Measurements from ENCODE around the gene INSYN1.

DNA sequence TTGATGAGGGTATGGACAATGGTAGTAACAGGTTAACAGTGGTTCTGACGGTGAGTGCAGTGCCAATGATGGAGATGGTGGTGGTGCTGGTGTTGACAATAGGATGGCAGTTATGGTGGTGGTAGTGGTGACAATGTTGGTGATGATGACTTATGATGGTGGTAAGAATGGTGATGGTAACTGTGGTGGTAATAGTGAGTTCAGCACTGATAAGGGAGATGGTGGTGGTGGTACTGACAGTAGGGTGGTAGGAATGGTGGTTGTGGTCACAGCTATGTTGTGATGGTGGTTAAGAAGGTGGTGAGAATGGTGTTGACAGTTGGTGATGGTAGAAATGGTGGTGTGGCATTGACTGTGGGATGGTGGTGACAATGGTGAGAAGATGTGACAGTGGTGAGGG is 13.4 kb upstream of the INSYN1 start:
- TF ChIP-seq, protein P1, sequence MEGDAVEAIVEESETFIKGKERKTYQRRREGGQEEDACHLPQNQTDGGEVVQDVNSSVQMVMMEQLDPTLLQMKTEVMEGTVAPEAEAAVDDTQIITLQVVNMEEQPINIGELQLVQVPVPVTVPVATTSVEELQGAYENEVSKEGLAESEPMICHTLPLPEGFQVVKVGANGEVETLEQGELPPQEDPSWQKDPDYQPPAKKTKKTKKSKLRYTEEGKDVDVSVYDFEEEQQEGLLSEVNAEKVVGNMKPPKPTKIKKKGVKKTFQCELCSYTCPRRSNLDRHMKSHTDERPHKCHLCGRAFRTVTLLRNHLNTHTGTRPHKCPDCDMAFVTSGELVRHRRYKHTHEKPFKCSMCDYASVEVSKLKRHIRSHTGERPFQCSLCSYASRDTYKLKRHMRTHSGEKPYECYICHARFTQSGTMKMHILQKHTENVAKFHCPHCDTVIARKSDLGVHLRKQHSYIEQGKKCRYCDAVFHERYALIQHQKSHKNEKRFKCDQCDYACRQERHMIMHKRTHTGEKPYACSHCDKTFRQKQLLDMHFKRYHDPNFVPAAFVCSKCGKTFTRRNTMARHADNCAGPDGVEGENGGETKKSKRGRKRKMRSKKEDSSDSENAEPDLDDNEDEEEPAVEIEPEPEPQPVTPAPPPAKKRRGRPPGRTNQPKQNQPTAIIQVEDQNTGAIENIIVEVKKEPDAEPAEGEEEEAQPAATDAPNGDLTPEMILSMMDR (IDR thresholded peaks at IDR 0.05; ENCODE audit: extremely low read depth in 1 of 2, insufficient read depth in 1 of 2, low read depth in 1 of 2, low read length in 2 of 2) = no peak
- TF ChIP-seq POLR2A (IDR thresholded peaks at IDR 0.05; ENCODE audit: low read depth, low read length) (no peak), POLR2AphosphoS5 (IDR thresholded peaks at IDR 0.05; ENCODE audit: insufficient read depth, low read depth, low read length) (no peak), EZH2 (IDR thresholded peaks at IDR 0.05; ENCODE audit: borderline replicate concordance, low read depth, low read length, severe bottlenecking) (no peak), JUN (IDR thresholded peaks at IDR 0.05; ENCODE audit: borderline replicate concordance, insufficient read depth, insufficient read length, low read depth) (no peak), FOS (IDR thresholded peaks at IDR 0.05; ENCODE audit: borderline replicate concordance, insufficient read depth, low read length) (no peak), GATA2 (IDR thresholded peaks at IDR 0.05; ENCODE audit: insufficient read depth, insufficient read length, low read depth, low read length) (no peak), MYC (IDR thresholded peaks at IDR 0.05; ENCODE audit: low read depth, low read length) (no peak)
- TF ChIP-seq, protein P2, sequence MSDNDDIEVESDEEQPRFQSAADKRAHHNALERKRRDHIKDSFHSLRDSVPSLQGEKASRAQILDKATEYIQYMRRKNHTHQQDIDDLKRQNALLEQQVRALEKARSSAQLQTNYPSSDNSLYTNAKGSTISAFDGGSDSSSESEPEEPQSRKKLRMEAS (IDR thresholded peaks at IDR 0.05; ENCODE audit: insufficient read depth, insufficient read length) = no peak

Measured in endothelial cell of umbilical vein (primary cell).